ENCODE measurements around the gene PLCH2.

DNA sequence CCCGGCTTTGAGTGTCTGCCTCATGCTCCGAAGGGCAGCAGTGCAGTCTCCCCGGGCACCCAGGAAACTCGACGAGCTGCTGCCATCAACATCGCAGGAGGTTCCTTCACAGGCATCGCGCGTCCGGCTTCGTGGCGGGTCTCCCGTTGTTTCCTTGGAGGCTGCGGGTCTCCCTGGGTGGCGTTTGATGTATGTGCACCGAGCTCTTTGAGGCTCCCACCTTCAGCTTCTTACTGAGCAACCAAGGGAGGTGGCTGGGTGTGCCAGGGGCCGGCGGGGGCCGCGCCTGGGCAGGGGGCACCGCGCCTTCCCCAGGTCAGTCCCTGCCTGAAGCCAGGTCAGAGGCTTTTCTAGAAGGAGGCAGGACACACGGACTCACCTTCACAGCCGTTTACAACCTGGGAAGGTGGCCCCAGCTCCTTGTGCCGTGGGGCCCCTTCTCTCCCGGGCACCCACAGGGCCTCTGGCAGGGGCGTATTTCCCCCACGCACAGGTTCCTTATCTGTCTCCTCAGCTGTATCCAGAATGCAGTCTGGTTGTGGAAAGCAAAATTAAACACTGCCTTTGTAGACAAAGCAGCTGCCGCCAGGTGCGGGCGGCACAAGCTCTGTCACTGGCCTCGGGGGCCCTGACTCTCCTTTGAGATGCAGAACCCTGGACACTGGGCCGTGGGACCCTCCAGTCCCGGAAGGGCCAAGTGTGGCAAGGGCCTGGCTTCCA lies 42.0 kb upstream of the PLCH2 start:
- TF ChIP-seq, protein P1, sequence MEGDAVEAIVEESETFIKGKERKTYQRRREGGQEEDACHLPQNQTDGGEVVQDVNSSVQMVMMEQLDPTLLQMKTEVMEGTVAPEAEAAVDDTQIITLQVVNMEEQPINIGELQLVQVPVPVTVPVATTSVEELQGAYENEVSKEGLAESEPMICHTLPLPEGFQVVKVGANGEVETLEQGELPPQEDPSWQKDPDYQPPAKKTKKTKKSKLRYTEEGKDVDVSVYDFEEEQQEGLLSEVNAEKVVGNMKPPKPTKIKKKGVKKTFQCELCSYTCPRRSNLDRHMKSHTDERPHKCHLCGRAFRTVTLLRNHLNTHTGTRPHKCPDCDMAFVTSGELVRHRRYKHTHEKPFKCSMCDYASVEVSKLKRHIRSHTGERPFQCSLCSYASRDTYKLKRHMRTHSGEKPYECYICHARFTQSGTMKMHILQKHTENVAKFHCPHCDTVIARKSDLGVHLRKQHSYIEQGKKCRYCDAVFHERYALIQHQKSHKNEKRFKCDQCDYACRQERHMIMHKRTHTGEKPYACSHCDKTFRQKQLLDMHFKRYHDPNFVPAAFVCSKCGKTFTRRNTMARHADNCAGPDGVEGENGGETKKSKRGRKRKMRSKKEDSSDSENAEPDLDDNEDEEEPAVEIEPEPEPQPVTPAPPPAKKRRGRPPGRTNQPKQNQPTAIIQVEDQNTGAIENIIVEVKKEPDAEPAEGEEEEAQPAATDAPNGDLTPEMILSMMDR (IDR thresholded peaks at IDR 0.05; ENCODE audit: extremely low read depth in 1 of 2, insufficient read depth in 1 of 2, low read depth in 1 of 2, low read length in 2 of 2) = no peak
- TF ChIP-seq POLR2A (IDR thresholded peaks at IDR 0.05; ENCODE audit: low read depth, low read length) (no peak), POLR2AphosphoS5 (IDR thresholded peaks at IDR 0.05; ENCODE audit: insufficient read depth, low read depth, low read length) (no peak), FOS (IDR thresholded peaks at IDR 0.05; ENCODE audit: borderline replicate concordance, insufficient read depth, low read length) (no peak), EZH2 (IDR thresholded peaks at IDR 0.05; ENCODE audit: borderline replicate concordance, low read depth, low read length, severe bottlenecking) (no peak), GATA2 (IDR thresholded peaks at IDR 0.05; ENCODE audit: insufficient read depth, insufficient read length, low read depth, low read length) (no peak)
- TF ChIP-seq, protein P2, sequence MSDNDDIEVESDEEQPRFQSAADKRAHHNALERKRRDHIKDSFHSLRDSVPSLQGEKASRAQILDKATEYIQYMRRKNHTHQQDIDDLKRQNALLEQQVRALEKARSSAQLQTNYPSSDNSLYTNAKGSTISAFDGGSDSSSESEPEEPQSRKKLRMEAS (IDR thresholded peaks at IDR 0.05; ENCODE audit: insufficient read depth, insufficient read length) = no peak

All from endothelial cell of umbilical vein (primary cell).